ENCODE measurements around the gene CRYBB1. TPM values are rescaled to one million over a fixed set of nuclear protein-coding genes. Genes with fewer than 3 reads are reported as not detected.
"Not testable (repeated sequence)": the region's sequence is repeated elsewhere in the genome, so short reads cannot be mapped to it uniquely, and the experiment has no call there.

Gene CRYBB1
- total RNA-seq, 1 experiment from 2014 or later = not detected

- DNase-seq (ENCODE audit: low read depth); in situ Hi-C loops (cut with HindIII; ENCODE audit: low pct_unique_long_range_greater_than_20kb, low sequenced_read_pairs): not testable (repeated sequence)
These were observed 4.1 kb downstream of the CRYBB1 start for GRCh38 chr22:26613753-26614152.

- DNase-seq (ENCODE audit: low read depth) = no peak
- in situ Hi-C loops (cut with HindIII; ENCODE audit: low pct_unique_long_range_greater_than_20kb, low sequenced_read_pairs) = no loop called here
These were observed 5.2 kb downstream of the CRYBB1 start for GRCh38 chr22:26612652-26613051.

GRCh38 chr22:26610996-26611395 lies 6.8 kb downstream of the CRYBB1 start:
- no peak for DNase-seq (ENCODE audit: low read depth)
- in situ Hi-C loops (cut with HindIII; ENCODE audit: low pct_unique_long_range_greater_than_20kb, low sequenced_read_pairs) = no loop called here

GRCh38 chr22:26610072-26610958 lies 7.5 kb downstream of the CRYBB1 start:
- in situ Hi-C loops (cut with HindIII; ENCODE audit: low pct_unique_long_range_greater_than_20kb, low sequenced_read_pairs) = no loop called here
- DNase-seq (ENCODE audit: low read depth) = no peak

- in situ Hi-C loops (cut with HindIII; ENCODE audit: low pct_unique_long_range_greater_than_20kb, low sequenced_read_pairs) = no loop called here
- DNase-seq (ENCODE audit: low read depth) = no peak
These were observed 8.5 kb downstream of the CRYBB1 start for GRCh38 chr22:26609287-26609686.

GRCh38 chr22:26608129-26608528 lies 9.7 kb downstream of the CRYBB1 start:
- in situ Hi-C loops (cut with HindIII; ENCODE audit: low pct_unique_long_range_greater_than_20kb, low sequenced_read_pairs) = no loop called here
- DNase-seq (ENCODE audit: low read depth) = no peak

- in situ Hi-C loops (cut with HindIII; ENCODE audit: low pct_unique_long_range_greater_than_20kb, low sequenced_read_pairs) = no loop called here
- DNase-seq (ENCODE audit: low read depth) = no peak
These were observed 11.2 kb downstream of the CRYBB1 start for GRCh38 chr22:26606611-26607010.

GRCh38 chr22:26604368-26604767 lies 13.5 kb downstream of the CRYBB1 start:
- DNase-seq (ENCODE audit: low read depth) = no peak
- in situ Hi-C loops (cut with HindIII; ENCODE audit: low pct_unique_long_range_greater_than_20kb, low sequenced_read_pairs) = no loop called here

GRCh38 chr22:26602127-26602526 lies 15.7 kb downstream of the CRYBB1 start:
- in situ Hi-C loops (cut with HindIII; ENCODE audit: low pct_unique_long_range_greater_than_20kb, low sequenced_read_pairs) = no loop called here
- DNase-seq (ENCODE audit: low read depth) = no peak

- DNase-seq (ENCODE audit: low read depth) = no peak
- in situ Hi-C loops (cut with HindIII; ENCODE audit: low pct_unique_long_range_greater_than_20kb, low sequenced_read_pairs) = no loop called here
These were observed 16.1 kb downstream of the CRYBB1 start for GRCh38 chr22:26601726-26602125.

- no peak for DNase-seq (ENCODE audit: low read depth)
- in situ Hi-C loops (cut with HindIII; ENCODE audit: low pct_unique_long_range_greater_than_20kb, low sequenced_read_pairs) = no loop called here
These were observed 18.3 kb downstream of the CRYBB1 start for GRCh38 chr22:26599505-26599904.

- in situ Hi-C loops (cut with HindIII; ENCODE audit: low pct_unique_long_range_greater_than_20kb, low sequenced_read_pairs) = no loop called here
These were observed 20.3 kb downstream of the CRYBB1 start for GRCh38 chr22:26597480-26597879.

GRCh38 chr22:26597026-26597425 lies 20.8 kb downstream of the CRYBB1 start:
- DNase-seq (ENCODE audit: low read depth) = no peak
- in situ Hi-C loops (cut with HindIII; ENCODE audit: low pct_unique_long_range_greater_than_20kb, low sequenced_read_pairs) = no loop called here

More at GRCh38 chr22:26597480-26597879, 20.3 kb downstream of the CRYBB1 start:
- DNase-seq (ENCODE audit: low read depth) = no peak

- in situ Hi-C loops (cut with HindIII; ENCODE audit: low pct_unique_long_range_greater_than_20kb, low sequenced_read_pairs) = no loop called here
- no peak for DNase-seq (ENCODE audit: low read depth)
These were observed 24.1 kb downstream of the CRYBB1 start for GRCh38 chr22:26593763-26594162.

- in situ Hi-C loops (cut with HindIII; ENCODE audit: low pct_unique_long_range_greater_than_20kb, low sequenced_read_pairs) = no loop called here
- DNase-seq (ENCODE audit: low read depth) = no peak
These were observed 25.4 kb downstream of the CRYBB1 start for GRCh38 chr22:26592421-26592891.

GRCh38 chr22:26589845-26590736 lies 27.7 kb downstream of the CRYBB1 start, which contains the start of gene TPST2:
Gene TPST2 (minus strand): TSS chr22:26590132. CDS start chr22:26541630, 48,502 bp downstream.
- in situ Hi-C loops (cut with HindIII; ENCODE audit: low pct_unique_long_range_greater_than_20kb, low sequenced_read_pairs) = no loop called here
- DNase-seq (ENCODE audit: low read depth) = peak; percentile 62

- DNase-seq (ENCODE audit: low read depth) = peak; percentile 10
These were observed 28.4 kb downstream of the CRYBB1 start for GRCh38 chr22:26589367-26589844.

GRCh38 chr22:26588729-26589366 lies 29.0 kb downstream of the CRYBB1 start:
- in situ Hi-C loops (cut with HindIII; ENCODE audit: low pct_unique_long_range_greater_than_20kb, low sequenced_read_pairs) = no loop called here
- DNase-seq (ENCODE audit: low read depth) = no peak

More at GRCh38 chr22:26589367-26589844, 28.4 kb downstream of the CRYBB1 start:
- in situ Hi-C loops (cut with HindIII; ENCODE audit: low pct_unique_long_range_greater_than_20kb, low sequenced_read_pairs) = no loop called here

All from Caki2 (cell line).